Adrenal gland (tissue), 12 donors: ENCODE measurements around the gene STEAP3. TPM values are rescaled to one million over a fixed set of nuclear protein-coding genes. Genes with fewer than 3 reads are reported as not detected.

ENCODE experiments used
- DNase-seq, 7 donors: peaks; one replicate each; pipeline ENCODE4 v3.0.0-alpha.2; 2019 to 2020
- H3K27ac ChIP-seq, 5 donors: fragments of 200-600 bp; sonication (generic) in 4 of 5; 1 replicate in 3 of 5; 2 replicates in 2 of 5; pipeline versions ENCODE4 v1.5.1 to v1.8.0; 2016 to 2020; ENCODE audit warnings: mild to moderate bottlenecking in 1 of 5
- H3K27me3 ChIP-seq: fragments of 200-600 bp; 2 replicates; pipeline ENCODE4 v1.8.0; 2021
- H3K36me3 ChIP-seq, 2 donors: fragments of 200-600 bp; replicated peaks in 1 of 2; 1 replicate in 1 of 2; 2 replicates in 1 of 2; pipeline versions ENCODE4 v1.5.1 to v1.8.0; 2018 to 2022
- H3K4me1 ChIP-seq, 2 donors: fragments of 200-600 bp; replicated peaks in 1 of 2; 1 replicate in 1 of 2; 2 replicates in 1 of 2; pipeline versions ENCODE4 v1.5.1 to v1.8.0; 2018 to 2021
- H3K4me3 ChIP-seq, 4 donors: fragments of 200-600 bp; sonication (generic) in 3 of 4; one replicate each; pipeline ENCODE4 v1.5.1; 2016 to 2018
- H3K9me3 ChIP-seq, 3 donors: fragments of 200-600 bp; sonication (generic) in 1 of 3; replicated peaks in 1 of 3; 1 replicate in 2 of 3; 2 replicates in 1 of 3; pipeline versions ENCODE4 v1.5.1 to v1.8.0; 2016 to 2021
- POLR2A ChIP-seq, 2 donors: fragments of 450-650 bp; IDR thresholded peaks; one replicate each; pipeline ENCODE4 v1.6.1; 2017; ENCODE audit warnings: antibody characterized with exemption in 2 of 2, mild to moderate bottlenecking in 2 of 2, moderate library complexity in 1 of 2
- WGBS, 4 donors: extraction: QIAGEN DNeasy Blood & Tissue Kit in 2 of 4; methylation state at CpG; one replicate each; pipeline versions ENCODE4 v1.1.5 to v1.1.7; 2013 to 2017; 5-methylcytosine and 5-hydroxymethylcytosine counted together
- intact Hi-C, 2 donors: fragments of 100-400 bp; cut with DNase I; formaldehyde crosslinking; loops; one replicate each; pipeline versions ENCODE4 v1.14.1 to v1.15.0; 2022 to 2023
- polyA plus RNA-seq, 3 donors: library from polyadenylated mRNA; stranded (reverse); fragments of 200-250 nt in 2 of 3; fragments of 350-450 nt in 1 of 3; fragmentation: Illumina TruSeq in 1 of 3; extraction: RNeasy Lipid Tissue Mini Kit (QIAGEN cat#74804) in 1 of 3; gene quantifications; one replicate each; pipeline ENCODE4 v1.2.3, GENCODE V29; 2013 to 2014
- total RNA-seq, 9 donors: library from RNA; depleted of rRNA in 4 of 9; stranded (reverse); fragments of >200 nt in 4 of 9; fragments of 120-200 nt in 1 of 9; fragmentation: NEBNext Ultra II Directional in 1 of 9; extraction: Animal tissue kit (Norgen Biotek cat#: 25700) in 1 of 9; gene quantifications; one replicate each; pipeline versions ENCODE4 v1.1.0 to v1.2.4, GENCODE V29; 2013 to 2023
- TF ChIP-seq, protein P1 (sequence below), 6 experiments: fragments of 450-650 bp in 4 of 6; fragments of 200-600 bp in 2 of 6; sonication (generic) in 1 of 6; IDR thresholded peaks; 1 replicate in 5 of 6; 2 replicates in 1 of 6; pipeline versions ENCODE4 v1.5.1 to v1.8.0; 2016 to 2021; ENCODE audit warnings: antibody characterized with exemption in 6 of 6, mild to moderate bottlenecking in 2 of 6, moderate library complexity in 1 of 6
- donor health status: healthy with polysubstance abuse.
- donor health status: Bipolar disorder and iron deficiency.
- donor health status: DM: yes; HTN: yes; CAD: no.
- donor health status: DM: no; HTN: no; CAD: no.
- donor health status: DM: no; HTN: no; CAD: no.
- donor health status: DM: yes; HTN: yes; CAD: no.

Gene STEAP3
- total and polyA plus RNA-seq, 12 donors = 1.3 to 48.2 (median 6.9) TPM

DNA sequence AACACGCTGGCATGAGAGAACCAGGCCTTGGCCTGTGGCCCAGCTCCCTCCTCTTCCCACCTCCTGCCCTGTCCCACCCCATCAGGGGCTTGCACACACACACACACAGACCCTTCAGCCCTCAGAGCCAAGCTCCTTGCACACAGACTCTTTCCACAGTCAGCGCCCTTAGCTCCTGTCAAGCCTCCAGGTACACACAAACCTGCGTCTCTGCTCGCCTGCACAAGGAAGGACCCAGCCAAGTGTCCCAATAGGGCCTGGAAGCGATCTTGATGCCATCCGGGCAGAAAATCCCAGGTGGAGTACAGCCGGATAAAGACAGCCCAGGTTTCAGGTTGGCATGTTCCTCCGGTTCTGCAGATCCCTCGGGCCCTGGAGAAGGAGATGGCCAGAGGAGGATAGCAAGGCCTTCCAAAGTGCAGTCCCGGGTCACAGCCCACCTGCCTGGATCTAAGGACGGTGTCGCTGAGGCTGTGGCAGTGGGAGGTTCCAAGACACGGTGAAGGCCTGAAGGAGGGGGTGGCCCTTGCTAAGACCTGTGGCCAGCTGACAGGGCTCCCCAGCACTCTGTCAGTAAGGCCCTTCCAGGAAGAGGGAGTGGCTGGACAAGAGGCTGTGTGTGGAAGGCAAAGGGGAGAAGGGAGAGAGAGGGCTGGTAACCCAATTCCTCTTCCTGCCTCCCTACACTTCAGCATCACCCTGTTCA lies 18.5 kb upstream of the STEAP3 start:
- no peaks in the 10 kb centered on the region for H3K4me1 ChIP-seq
- no peaks in the 10 kb centered on the region for H3K9me3 ChIP-seq
- intact Hi-C loops = no loop called here
- H3K36me3 ChIP-seq = no peaks in the 10 kb centered on the region
- no peaks in the 10 kb centered on the region for H3K27me3 ChIP-seq
- no peak overlapping the region for H3K27ac ChIP-seq
- H3K4me3 ChIP-seq = no peak overlapping the region
- DNase-seq = no peak
- TF ChIP-seq POLR2A (IDR thresholded peaks at IDR 0.05) = no peak
- TF ChIP-seq, protein P1, sequence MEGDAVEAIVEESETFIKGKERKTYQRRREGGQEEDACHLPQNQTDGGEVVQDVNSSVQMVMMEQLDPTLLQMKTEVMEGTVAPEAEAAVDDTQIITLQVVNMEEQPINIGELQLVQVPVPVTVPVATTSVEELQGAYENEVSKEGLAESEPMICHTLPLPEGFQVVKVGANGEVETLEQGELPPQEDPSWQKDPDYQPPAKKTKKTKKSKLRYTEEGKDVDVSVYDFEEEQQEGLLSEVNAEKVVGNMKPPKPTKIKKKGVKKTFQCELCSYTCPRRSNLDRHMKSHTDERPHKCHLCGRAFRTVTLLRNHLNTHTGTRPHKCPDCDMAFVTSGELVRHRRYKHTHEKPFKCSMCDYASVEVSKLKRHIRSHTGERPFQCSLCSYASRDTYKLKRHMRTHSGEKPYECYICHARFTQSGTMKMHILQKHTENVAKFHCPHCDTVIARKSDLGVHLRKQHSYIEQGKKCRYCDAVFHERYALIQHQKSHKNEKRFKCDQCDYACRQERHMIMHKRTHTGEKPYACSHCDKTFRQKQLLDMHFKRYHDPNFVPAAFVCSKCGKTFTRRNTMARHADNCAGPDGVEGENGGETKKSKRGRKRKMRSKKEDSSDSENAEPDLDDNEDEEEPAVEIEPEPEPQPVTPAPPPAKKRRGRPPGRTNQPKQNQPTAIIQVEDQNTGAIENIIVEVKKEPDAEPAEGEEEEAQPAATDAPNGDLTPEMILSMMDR (IDR thresholded peaks at IDR 0.05) = no peak
- 83 to 95% (median 84%) methylated on average over 9 to 13 of the region's 13 CpGs for WGBS, 4 donors

DNA sequence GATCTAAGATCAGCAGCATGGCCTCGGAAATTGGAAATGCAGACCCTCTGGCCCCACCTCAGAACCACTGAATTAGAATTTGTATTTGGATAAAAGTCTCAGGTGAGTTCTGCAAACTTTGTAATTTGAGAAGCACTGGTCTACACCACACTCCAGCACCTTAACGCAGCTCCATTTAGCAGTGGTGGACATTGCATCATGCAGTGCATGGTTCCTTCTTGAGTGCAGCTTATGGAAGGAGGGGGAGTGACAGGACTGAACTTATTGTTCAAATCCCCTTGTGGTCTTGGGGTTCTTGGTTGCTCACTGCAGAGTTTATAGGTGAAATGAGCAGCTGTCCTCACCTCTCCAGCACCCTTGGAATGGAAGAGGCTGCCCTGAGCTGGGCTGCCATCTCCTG lies 17.4 kb upstream of the STEAP3 start:
- intact Hi-C loops = no loop called here
- no peaks in the 10 kb centered on the region for H3K36me3 ChIP-seq
- 50 to 84% (median 79%) methylated on average over 1 to 2 of the region's 2 CpGs for WGBS, 4 donors
- H3K27ac ChIP-seq = no peak overlapping the region
- TF ChIP-seq, protein P1 (IDR thresholded peaks at IDR 0.05) = no peak
- no peak for TF ChIP-seq POLR2A (IDR thresholded peaks at IDR 0.05)
- no peak for DNase-seq
- no peak overlapping the region for H3K4me3 ChIP-seq
- H3K27me3 ChIP-seq = no peaks in the 10 kb centered on the region
- H3K4me1 ChIP-seq = no peaks in the 10 kb centered on the region
- no peaks in the 10 kb centered on the region for H3K9me3 ChIP-seq

DNA sequence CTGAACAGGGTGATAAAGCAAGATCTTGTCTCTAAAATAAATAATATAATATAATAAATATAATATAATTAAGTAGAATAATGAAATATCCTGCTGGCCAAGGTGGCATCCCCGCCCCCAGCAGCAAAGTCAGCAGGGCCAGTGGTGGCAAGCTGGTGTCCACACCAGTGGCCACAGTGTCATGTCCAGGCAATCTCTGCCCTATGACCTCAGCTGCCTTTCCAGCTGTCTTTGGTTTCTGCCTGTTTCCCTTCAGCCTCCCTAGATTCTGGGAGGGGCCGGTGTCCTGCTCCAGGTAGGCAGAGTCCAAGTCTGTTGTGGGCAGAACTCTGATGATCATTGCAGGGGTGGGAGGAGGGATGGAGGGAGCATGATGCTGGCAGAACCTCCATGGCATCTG lies 16.2 kb upstream of the STEAP3 start:
- H3K36me3 ChIP-seq = no peaks in the 10 kb centered on the region
- WGBS, 4 donors = 60 to 100% (median 87%) methylated on average over 1 to 2 of the region's 2 CpGs

DNA sequence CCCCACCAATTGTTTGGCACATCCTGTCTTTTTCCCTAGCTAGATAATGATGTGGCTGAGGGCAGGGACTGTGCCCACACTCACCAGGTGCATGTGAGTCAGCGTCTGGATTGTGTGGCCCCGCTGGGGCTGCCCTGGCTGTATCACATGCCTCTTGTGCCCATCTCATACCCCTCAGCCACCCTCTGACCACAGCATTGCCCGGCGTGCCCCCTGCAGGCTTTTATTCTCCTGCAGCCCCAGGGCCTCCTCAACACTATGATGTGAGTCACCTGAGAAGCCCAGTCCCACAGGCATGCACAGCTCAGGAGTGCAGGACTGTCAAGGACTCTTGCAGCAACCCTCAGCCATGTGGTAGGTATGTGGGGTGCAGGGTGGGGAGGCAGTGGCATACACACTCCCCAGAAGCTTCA lies 14.8 kb upstream of the STEAP3 start:
- Histone ChIP-seq H3K9me3 (no peaks in the 10 kb centered on the region), H3K27ac (no peak overlapping the region), H3K36me3 (no peaks in the 10 kb centered on the region), H3K4me1 (no peaks in the 10 kb centered on the region), H3K27me3 (no peaks in the 10 kb centered on the region), H3K4me3 (no peak overlapping the region)
- TF ChIP-seq POLR2A (IDR thresholded peaks at IDR 0.05) = no peak
- TF ChIP-seq, protein P1 (IDR thresholded peaks at IDR 0.05) = no peak
- WGBS, 4 donors = 0 to 68% (median 57%) methylated on average over 1 to 4 of the region's 4 CpGs
- DNase-seq = no peak
- intact Hi-C loops = no loop called here

More for the DNA sequence above, 16.2 kb upstream of the STEAP3 start:
- Histone ChIP-seq H3K27me3 (no peaks in the 10 kb centered on the region), H3K9me3 (no peaks in the 10 kb centered on the region), H3K27ac (no peak overlapping the region), H3K4me3 (no peak overlapping the region), H3K4me1 (no peaks in the 10 kb centered on the region)
- DNase-seq = no peak
- intact Hi-C loops = no loop called here
- TF ChIP-seq POLR2A (IDR thresholded peaks at IDR 0.05) = no peak
- TF ChIP-seq, protein P1 (IDR thresholded peaks at IDR 0.05) = no peak
